Measurements from ENCODE around the gene SOX18. TPM values are rescaled to one million over a fixed set of nuclear protein-coding genes. Genes with fewer than 3 reads are reported as not detected.
A peak's percentile ranks its signal among the peaks of the same experiment; 100 is the strongest.

Gene SOX18
- total and polyA plus RNA-seq, 2 of the 13 experiments (the other 11 are each of a cell fraction or from before 2014, with no cell fraction given): 1.6 to 1.9 TPM

DNA sequence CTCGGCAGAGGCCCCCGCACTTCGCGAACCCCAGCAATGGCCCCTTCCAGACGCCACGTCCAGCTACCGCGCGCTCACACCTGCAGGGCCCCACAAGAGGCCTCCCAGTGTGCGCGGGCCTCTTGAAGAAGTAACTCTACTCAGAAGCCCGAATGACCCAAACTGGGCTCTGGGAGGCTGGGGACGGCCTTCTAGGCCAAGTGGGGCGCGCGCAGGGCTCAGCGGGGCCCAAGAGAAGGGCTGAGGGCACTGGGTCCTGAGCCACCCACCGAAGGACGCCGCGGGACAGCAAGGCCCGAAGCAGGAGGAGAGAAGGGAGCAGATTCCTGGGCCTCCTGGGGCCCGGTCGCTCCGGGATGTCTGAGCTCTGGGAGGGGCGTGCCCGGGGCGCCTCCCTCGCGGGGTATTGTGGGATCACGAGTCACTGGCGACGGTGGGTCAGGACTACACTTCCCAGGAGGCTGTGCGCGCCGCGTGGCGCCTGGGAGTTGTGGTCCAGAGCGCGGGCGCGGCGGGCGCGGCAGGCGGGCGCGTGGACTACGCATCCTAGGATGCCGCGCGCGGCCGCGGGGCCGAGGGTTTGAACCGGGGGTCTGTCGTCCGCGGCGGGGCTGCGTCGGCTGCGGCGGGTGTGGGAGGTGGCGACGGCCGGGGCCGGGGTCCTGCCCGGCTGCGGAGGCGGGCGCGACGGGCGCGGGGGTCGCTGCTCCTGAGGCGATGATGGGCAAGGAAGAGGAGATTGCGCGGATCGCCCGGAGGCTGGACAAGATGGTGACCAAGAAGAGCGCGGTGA is 13.4 kb upstream of the SOX18 start, which contains the start of gene TCEA2 (continued):
- no peak for TF ChIP-seq ESRRA (CRISPR knock-in tag; IDR thresholded peaks at IDR 0.05; ENCODE audit: low read depth)
- no peak for TF ChIP-seq ZNF329 (CRISPR knock-in tag; IDR thresholded peaks at IDR 0.05; ENCODE audit: low read depth)
- peak; percentile 66; the same call in 1 of the 2 replicates for TF ChIP-seq ZBTB20 (CRISPR knock-in tag; IDR thresholded peaks at IDR 0.05; ENCODE audit: borderline replicate concordance, low read depth)
- TF ChIP-seq, protein P1, sequence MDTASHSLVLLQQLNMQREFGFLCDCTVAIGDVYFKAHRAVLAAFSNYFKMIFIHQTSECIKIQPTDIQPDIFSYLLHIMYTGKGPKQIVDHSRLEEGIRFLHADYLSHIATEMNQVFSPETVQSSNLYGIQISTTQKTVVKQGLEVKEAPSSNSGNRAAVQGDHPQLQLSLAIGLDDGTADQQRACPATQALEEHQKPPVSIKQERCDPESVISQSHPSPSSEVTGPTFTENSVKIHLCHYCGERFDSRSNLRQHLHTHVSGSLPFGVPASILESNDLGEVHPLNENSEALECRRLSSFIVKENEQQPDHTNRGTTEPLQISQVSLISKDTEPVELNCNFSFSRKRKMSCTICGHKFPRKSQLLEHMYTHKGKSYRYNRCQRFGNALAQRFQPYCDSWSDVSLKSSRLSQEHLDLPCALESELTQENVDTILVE (CRISPR knock-in tag; IDR thresholded peaks at IDR 0.05): peak; percentile 92
- TF ChIP-seq, protein P2, sequence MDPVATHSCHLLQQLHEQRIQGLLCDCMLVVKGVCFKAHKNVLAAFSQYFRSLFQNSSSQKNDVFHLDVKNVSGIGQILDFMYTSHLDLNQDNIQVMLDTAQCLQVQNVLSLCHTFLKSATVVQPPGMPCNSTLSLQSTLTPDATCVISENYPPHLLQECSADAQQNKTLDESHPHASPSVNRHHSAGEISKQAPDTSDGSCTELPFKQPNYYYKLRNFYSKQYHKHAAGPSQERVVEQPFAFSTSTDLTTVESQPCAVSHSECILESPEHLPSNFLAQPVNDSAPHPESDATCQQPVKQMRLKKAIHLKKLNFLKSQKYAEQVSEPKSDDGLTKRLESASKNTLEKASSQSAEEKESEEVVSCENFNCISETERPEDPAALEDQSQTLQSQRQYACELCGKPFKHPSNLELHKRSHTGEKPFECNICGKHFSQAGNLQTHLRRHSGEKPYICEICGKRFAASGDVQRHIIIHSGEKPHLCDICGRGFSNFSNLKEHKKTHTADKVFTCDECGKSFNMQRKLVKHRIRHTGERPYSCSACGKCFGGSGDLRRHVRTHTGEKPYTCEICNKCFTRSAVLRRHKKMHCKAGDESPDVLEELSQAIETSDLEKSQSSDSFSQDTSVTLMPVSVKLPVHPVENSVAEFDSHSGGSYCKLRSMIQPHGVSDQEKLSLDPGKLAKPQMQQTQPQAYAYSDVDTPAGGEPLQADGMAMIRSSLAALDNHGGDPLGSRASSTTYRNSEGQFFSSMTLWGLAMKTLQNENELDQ (CRISPR knock-in tag; IDR thresholded peaks at IDR 0.05; ENCODE audit: borderline replicate concordance): no peak
- TF ChIP-seq TOE1 (CRISPR knock-in tag; IDR thresholded peaks at IDR 0.05): peak; percentile 84; the same call in 1 of the 2 replicates
- no peak; the same call in 1 of the 2 replicates for TF ChIP-seq ZBTB3 (CRISPR knock-in tag; IDR thresholded peaks at IDR 0.05; ENCODE audit: borderline replicate concordance, low read depth)
- TF ChIP-seq, protein P3, sequence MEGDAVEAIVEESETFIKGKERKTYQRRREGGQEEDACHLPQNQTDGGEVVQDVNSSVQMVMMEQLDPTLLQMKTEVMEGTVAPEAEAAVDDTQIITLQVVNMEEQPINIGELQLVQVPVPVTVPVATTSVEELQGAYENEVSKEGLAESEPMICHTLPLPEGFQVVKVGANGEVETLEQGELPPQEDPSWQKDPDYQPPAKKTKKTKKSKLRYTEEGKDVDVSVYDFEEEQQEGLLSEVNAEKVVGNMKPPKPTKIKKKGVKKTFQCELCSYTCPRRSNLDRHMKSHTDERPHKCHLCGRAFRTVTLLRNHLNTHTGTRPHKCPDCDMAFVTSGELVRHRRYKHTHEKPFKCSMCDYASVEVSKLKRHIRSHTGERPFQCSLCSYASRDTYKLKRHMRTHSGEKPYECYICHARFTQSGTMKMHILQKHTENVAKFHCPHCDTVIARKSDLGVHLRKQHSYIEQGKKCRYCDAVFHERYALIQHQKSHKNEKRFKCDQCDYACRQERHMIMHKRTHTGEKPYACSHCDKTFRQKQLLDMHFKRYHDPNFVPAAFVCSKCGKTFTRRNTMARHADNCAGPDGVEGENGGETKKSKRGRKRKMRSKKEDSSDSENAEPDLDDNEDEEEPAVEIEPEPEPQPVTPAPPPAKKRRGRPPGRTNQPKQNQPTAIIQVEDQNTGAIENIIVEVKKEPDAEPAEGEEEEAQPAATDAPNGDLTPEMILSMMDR (CRISPR knock-in tag; IDR thresholded peaks at IDR 0.05): peak; percentile 32; the same call in 1 of the 2 replicates
- no peak for TF ChIP-seq NFYC (CRISPR knock-in tag; IDR thresholded peaks at IDR 0.05)
- TF ChIP-seq HNRNPLL (IDR thresholded peaks at IDR 0.05; ENCODE audit: low read depth, low read length, poor library complexity, severe bottlenecking): peak; percentile 82
- TF ChIP-seq RBAK (CRISPR knock-in tag; IDR thresholded peaks at IDR 0.05): no peak
- TF ChIP-seq SP140L (CRISPR knock-in tag; IDR thresholded peaks at IDR 0.05; ENCODE audit: borderline replicate concordance): peak; percentile 97; the same call in 1 of the 2 replicates
- TF ChIP-seq, protein P4, sequence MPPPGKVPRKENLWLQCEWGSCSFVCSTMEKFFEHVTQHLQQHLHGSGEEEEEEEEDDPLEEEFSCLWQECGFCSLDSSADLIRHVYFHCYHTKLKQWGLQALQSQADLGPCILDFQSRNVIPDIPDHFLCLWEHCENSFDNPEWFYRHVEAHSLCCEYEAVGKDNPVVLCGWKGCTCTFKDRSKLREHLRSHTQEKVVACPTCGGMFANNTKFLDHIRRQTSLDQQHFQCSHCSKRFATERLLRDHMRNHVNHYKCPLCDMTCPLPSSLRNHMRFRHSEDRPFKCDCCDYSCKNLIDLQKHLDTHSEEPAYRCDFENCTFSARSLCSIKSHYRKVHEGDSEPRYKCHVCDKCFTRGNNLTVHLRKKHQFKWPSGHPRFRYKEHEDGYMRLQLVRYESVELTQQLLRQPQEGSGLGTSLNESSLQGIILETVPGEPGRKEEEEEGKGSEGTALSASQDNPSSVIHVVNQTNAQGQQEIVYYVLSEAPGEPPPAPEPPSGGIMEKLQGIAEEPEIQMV (CRISPR knock-in tag; IDR thresholded peaks at IDR 0.05; ENCODE audit: low read depth): 0 out of 2 replicates have a peak, but pooled peaks have one; percentile 79
- TF ChIP-seq, protein P5, sequence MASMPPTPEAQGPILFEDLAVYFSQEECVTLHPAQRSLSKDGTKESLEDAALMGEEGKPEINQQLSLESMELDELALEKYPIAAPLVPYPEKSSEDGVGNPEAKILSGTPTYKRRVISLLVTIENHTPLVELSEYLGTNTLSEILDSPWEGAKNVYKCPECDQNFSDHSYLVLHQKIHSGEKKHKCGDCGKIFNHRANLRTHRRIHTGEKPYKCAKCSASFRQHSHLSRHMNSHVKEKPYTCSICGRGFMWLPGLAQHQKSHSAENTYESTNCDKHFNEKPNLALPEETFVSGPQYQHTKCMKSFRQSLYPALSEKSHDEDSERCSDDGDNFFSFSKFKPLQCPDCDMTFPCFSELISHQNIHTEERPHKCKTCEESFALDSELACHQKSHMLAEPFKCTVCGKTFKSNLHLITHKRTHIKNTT (CRISPR knock-in tag; IDR thresholded peaks at IDR 0.05): peak; percentile 100
- TF ChIP-seq ATRX (CRISPR knock-in tag; IDR thresholded peaks at IDR 0.05; ENCODE audit: borderline replicate concordance): no peak
- no peak for TF ChIP-seq CHD4 (IDR thresholded peaks at IDR 0.05; ENCODE audit: borderline replicate concordance, low read length)
- TF ChIP-seq, protein P6, sequence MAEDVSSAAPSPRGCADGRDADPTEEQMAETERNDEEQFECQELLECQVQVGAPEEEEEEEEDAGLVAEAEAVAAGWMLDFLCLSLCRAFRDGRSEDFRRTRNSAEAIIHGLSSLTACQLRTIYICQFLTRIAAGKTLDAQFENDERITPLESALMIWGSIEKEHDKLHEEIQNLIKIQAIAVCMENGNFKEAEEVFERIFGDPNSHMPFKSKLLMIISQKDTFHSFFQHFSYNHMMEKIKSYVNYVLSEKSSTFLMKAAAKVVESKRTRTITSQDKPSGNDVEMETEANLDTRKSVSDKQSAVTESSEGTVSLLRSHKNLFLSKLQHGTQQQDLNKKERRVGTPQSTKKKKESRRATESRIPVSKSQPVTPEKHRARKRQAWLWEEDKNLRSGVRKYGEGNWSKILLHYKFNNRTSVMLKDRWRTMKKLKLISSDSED (CRISPR knock-in tag; IDR thresholded peaks at IDR 0.05): peak; percentile 92
- peak; percentile 97 for TF ChIP-seq TARDBP (CRISPR knock-in tag; IDR thresholded peaks at IDR 0.05)
- peak; percentile 50; the same call in 1 of the 2 replicates for TF ChIP-seq RCOR2 (CRISPR knock-in tag; IDR thresholded peaks at IDR 0.05)

Data from HepG2 (cell line).